IMR-90 (cell line): ENCODE measurements around the gene DOCK9. TPM values are rescaled to one million over a fixed set of nuclear protein-coding genes. Genes with fewer than 3 reads are reported as not detected.

Experiments
- ATAC-seq: fragments of 200-7000 bp; cut with Tn5 transposase; 2 replicates; pipeline ENCODE4 v1.9.1; 2020; ENCODE audit warnings: low read depth, mild to moderate bottlenecking, moderate library complexity
- BruUV-seq: library from RNA; stranded (reverse); fragments of 400-500 nt; replicated peaks from 2 replicates; lab custom pipeline; 2021; lab: Mats Ljungman, UMichigan
- CTCF ChIA-PET: fragments of 300-600 bp; formaldehyde crosslinking; extraction: SDS; loops from one replicate; lab custom pipeline; 2021; ENCODE audit warnings: antibody characterized with exemption; lab: Yijun Ruan, JAX
- POLR2A ChIA-PET: fragments of 300-600 bp; sonication (Branson Sonifier 250); formaldehyde crosslinking; loops from one replicate; lab custom pipeline; 2022; ENCODE audit warnings: antibody characterized with exemption; ENCODE audit not compliant: unreplicated experiment; lab: Charles Lee
- DNase-seq: peaks from one replicate; pipeline ENCODE4 v3.0.0; 2013
- H2AFZ ChIP-seq: replicated peaks from 2 replicates; pipeline ENCODE3; 2013; ENCODE audit warnings: low read length, mild to moderate bottlenecking; ENCODE audit not compliant: poor library complexity
- H2AK5ac ChIP-seq: 2 replicates; pipeline ENCODE4 v1.6.1; 2013; ENCODE audit warnings: low read depth, low read length, inconsistent platforms
- H2AK9ac ChIP-seq: replicated peaks from 2 replicates; pipeline ENCODE3; 2013; ENCODE audit warnings: mild to moderate bottlenecking, low read depth, low read length, moderate library complexity; ENCODE audit not compliant: poor library complexity
- H2BK120ac ChIP-seq: 2 replicates; pipeline ENCODE4 v1.6.1; 2013; ENCODE audit warnings: low read depth, low read length, inconsistent platforms
- H2BK15ac ChIP-seq: 3 replicates; pipeline ENCODE4 v1.6.1; 2013; ENCODE audit warnings: low read depth, low read length, inconsistent platforms
- H2BK20ac ChIP-seq: 2 replicates; pipeline ENCODE4 v1.6.1; 2013; ENCODE audit warnings: low read depth, mild to moderate bottlenecking, inconsistent platforms, low read length, moderate library complexity
- H2BK5ac ChIP-seq: 2 replicates; pipeline ENCODE4 v1.6.1; 2013; ENCODE audit warnings: mild to moderate bottlenecking, low read depth, low read length, inconsistent platforms; ENCODE audit not compliant: poor library complexity, severe bottlenecking
- H3K14ac ChIP-seq: replicated peaks from 2 replicates; pipeline ENCODE4 v1.6.1; 2013; ENCODE audit warnings: low read depth, low read length, inconsistent platforms
- H3K18ac ChIP-seq: 2 replicates; pipeline ENCODE4 v1.6.1; 2013; ENCODE audit warnings: low read depth, low read length, control low read depth
- H3K23ac ChIP-seq: 2 replicates; pipeline ENCODE4 v1.6.1; 2013; ENCODE audit warnings: low read depth, low read length, inconsistent platforms
- H3K27ac ChIP-seq: 2 replicates; pipeline ENCODE4 v1.5.1; 2013; ENCODE audit warnings: mild to moderate bottlenecking, control low read depth, low read length; ENCODE audit not compliant: insufficient read depth
- H3K27me3 ChIP-seq: 2 replicates; pipeline ENCODE4 v1.6.1; 2013; ENCODE audit warnings: low read length; ENCODE audit not compliant: control insufficient read depth, insufficient read depth
- H3K36me3 ChIP-seq: 2 replicates; pipeline ENCODE4 v1.6.1; 2013; ENCODE audit warnings: low read length, mixed read lengths; ENCODE audit not compliant: control insufficient read depth, insufficient read depth
- H3K4ac ChIP-seq: 2 replicates; pipeline ENCODE4 v1.6.1; 2013; ENCODE audit warnings: low read depth, low read length, inconsistent platforms
- H3K4me1 ChIP-seq: 2 replicates; pipeline ENCODE4 v1.6.1; 2013; ENCODE audit warnings: low read length, mixed read lengths; ENCODE audit not compliant: control insufficient read depth, insufficient read depth
- H3K4me2 ChIP-seq: 2 replicates; pipeline ENCODE4 v1.6.1; 2013; ENCODE audit warnings: low read depth, mild to moderate bottlenecking, control low read depth, low read length, moderate library complexity
- H3K4me3 ChIP-seq: 2 replicates; pipeline ENCODE4 v1.5.1; 2013; ENCODE audit warnings: low read depth, mild to moderate bottlenecking, control low read depth, low read length, moderate library complexity; ENCODE audit not compliant: insufficient read depth
- H3K56ac ChIP-seq: 2 replicates; pipeline ENCODE4 v1.6.1; 2013; ENCODE audit warnings: low read length, inconsistent platforms; ENCODE audit not compliant: insufficient read depth; ENCODE audit errors: extremely low read depth
- H3K79me1 ChIP-seq, 2 experiments: 2 replicates each; pipeline ENCODE4 v1.6.1; 2013; ENCODE audit warnings: low read length in 2 of 2, inconsistent platforms in 1 of 2, low read depth in 1 of 2
- H3K9ac ChIP-seq: 2 replicates; pipeline ENCODE4 v1.6.1; 2013; ENCODE audit warnings: low read depth, low read length, control low read depth
- H3K9me1 ChIP-seq: 2 replicates; pipeline ENCODE4 v1.6.1; 2013; ENCODE audit warnings: low read length, inconsistent platforms; ENCODE audit not compliant: insufficient read depth
- H3K9me3 ChIP-seq: 2 replicates; pipeline ENCODE4 v1.6.1; 2013; ENCODE audit warnings: low read length; ENCODE audit not compliant: control insufficient read depth, insufficient read depth
- H4K20me1 ChIP-seq: 2 replicates; pipeline ENCODE4 v1.6.1; 2013; ENCODE audit warnings: low read length, inconsistent platforms; ENCODE audit not compliant: insufficient read depth
- H4K5ac ChIP-seq: 2 replicates; pipeline ENCODE4 v1.6.1; 2013; ENCODE audit warnings: mild to moderate bottlenecking, low read depth, low read length, control low read depth
- H4K8ac ChIP-seq, 2 experiments: 2 replicates each; pipeline ENCODE4 v1.6.1; 2013; ENCODE audit warnings: low read depth in 2 of 2, low read length in 2 of 2, control low read depth in 1 of 2, inconsistent platforms in 1 of 2
- H4K91ac ChIP-seq: 2 replicates; pipeline ENCODE4 v1.6.1; 2013; ENCODE audit warnings: low read depth, low read length, inconsistent platforms; ENCODE audit not compliant: insufficient read depth
- CEBPB ChIP-seq: IDR thresholded peaks from 2 replicates; pipeline ENCODE4 v1.6.1; 2012; ENCODE audit warnings: low read depth, low read length, improper control_type of control experiment
- FOS ChIP-seq: fragments of 150-350 bp; IDR thresholded peaks from 2 replicates; pipeline ENCODE4 v1.6.1; 2016; ENCODE audit warnings: low read depth, low read length
- MAZ ChIP-seq: IDR thresholded peaks from 2 replicates; pipeline ENCODE4 v1.6.1; 2012; ENCODE audit warnings: low read depth, mild to moderate bottlenecking, low read length, improper control_type of control experiment, moderate library complexity, borderline replicate concordance
- MXI1 ChIP-seq: IDR thresholded peaks from 2 replicates; pipeline ENCODE4 v1.6.1; 2012; ENCODE audit warnings: low read depth, mild to moderate bottlenecking, low read length, moderate library complexity, borderline replicate concordance
- POLR2A ChIP-seq: IDR thresholded peaks from 2 replicates; pipeline ENCODE4 v1.6.1; 2012; ENCODE audit warnings: mild to moderate bottlenecking, low read depth, low read length
- WGBS, 2 experiments: methylation state at CpG; one replicate each; pipeline versions ENCODE4 v1.1.5 to v1.1.7; 2013; ENCODE audit warnings: missing lambda C conversion rate in 2 of 2; ENCODE audit not compliant: insufficient read length in 1 of 2; ENCODE audit errors: extremely low coverage in 2 of 2; 5-methylcytosine and 5-hydroxymethylcytosine counted together
- dilution Hi-C: fragments of 300-500 bp; cut with HindIII; formaldehyde crosslinking; loops from one replicate; pipeline ENCODE4 v1.14.3; 2018; ENCODE audit warnings: low sequenced_read_pairs; ENCODE audit not compliant: unreplicated experiment
- in situ Hi-C: fragments of 300-500 bp; cut with MboI; formaldehyde crosslinking; loops from 3 replicates; pipeline ENCODE4 v1.14.3; 2019; ENCODE audit warnings: low sequenced_read_pairs, inconsistent platforms, mixed read lengths
- intact Hi-C: fragments of 100-400 bp; cut with micrococcal nuclease; formaldehyde crosslinking; loops from 2 replicates; pipeline ENCODE4 v1.10.0; 2022
- polyA plus RNA-seq, 3 experiments: library from polyadenylated mRNA; depleted of rRNA; stranded (reverse); fragments of >200 nt; gene quantifications; 2 replicates each; pipeline ENCODE4 v1.2.3, GENCODE V29; 2012; ENCODE audit warnings: low replicate concordance in 1 of 3
- total RNA-seq: library from RNA; depleted of rRNA; stranded (reverse); fragments of >200 nt; gene quantifications from 2 replicates; pipeline ENCODE4 v1.2.3, GENCODE V29; 2012
- TF ChIP-seq, protein P1 (sequence below): fragments of 150-350 bp; IDR thresholded peaks from 2 replicates; pipeline ENCODE4 v1.6.1; 2017; ENCODE audit warnings: mild to moderate bottlenecking, antibody characterized with exemption, low read length, low read depth

Gene DOCK9
- total and polyA plus RNA-seq, 2 of the 4 experiments (the other 2 are of a cell fraction), result 4.8 to 7.2 TPM

DNA sequence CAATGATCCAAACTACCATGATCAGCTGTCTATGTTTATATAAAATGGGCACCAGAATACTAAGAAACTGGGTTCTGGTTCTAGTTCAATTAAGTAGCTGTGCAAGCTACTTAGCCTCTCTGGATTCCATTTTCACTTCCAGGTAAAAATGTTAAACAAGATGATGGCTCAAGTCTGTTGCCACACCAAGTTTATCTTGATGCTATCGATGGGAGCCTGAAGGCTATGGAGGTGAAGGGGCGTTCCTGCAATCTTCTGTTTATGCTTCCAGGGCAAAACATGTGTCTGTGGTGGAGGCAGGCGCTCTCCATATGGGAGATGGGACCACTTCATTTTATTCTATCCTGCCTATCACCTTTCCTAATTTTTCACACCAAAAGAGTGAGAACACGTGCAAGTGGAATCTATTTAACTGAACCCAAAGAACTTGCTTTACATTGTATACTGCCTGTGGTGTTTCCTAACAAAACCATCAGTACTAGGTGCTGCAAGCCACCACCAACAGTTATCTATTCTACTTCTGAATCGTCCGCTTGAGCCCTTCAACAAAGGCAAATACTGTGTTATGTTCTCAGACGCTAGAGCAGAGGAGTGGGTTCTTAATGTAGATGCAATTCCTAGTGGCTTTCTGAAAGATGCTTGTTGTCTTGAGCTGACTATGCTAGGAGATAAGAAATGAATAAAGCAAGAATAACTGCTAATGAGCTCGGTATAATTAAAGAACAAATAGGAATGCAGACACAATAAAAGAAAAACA, 70.9 kb downstream of the DOCK9 start:
- CTCF ChIA-PET, result no interaction called here
- intact Hi-C loops (no loop called here), dilution Hi-C loops (no loop called here), in situ Hi-C loops (no loop called here)
- H3K9ac ChIP-seq, result no peak overlapping the region
- no peak overlapping the region for H4K91ac ChIP-seq
- no peak overlapping the region for H2BK15ac ChIP-seq
- H3K27ac ChIP-seq, result no peak overlapping the region
- H3K56ac ChIP-seq, result no peak overlapping the region
- 86% methylated on average over 1 of the region's 8 CpGs; no CpG with 5 or more reads in 1 of the 2 experiments for WGBS, 2 experiments
- no peak overlapping the region for H3K4me2 ChIP-seq
- H3K27me3 ChIP-seq, result no peaks in the 10 kb centered on the region
- no peak overlapping the region for H3K18ac ChIP-seq
- H3K4ac ChIP-seq, result no peak overlapping the region
- H4K8ac ChIP-seq, result no peak overlapping the region
- H3K4me1 ChIP-seq, result peaks cover 6% of the 10 kb centered on the region
- no peak overlapping the region for H3K23ac ChIP-seq
- H3K36me3 ChIP-seq, result no peaks in the 10 kb centered on the region
- no peak overlapping the region for H2BK120ac ChIP-seq
- H2BK5ac ChIP-seq, result no peak overlapping the region
- TF ChIP-seq MAZ, result no peak
- TF ChIP-seq MXI1, result no peak
- TF ChIP-seq POLR2A, result no peak
- TF ChIP-seq, protein P1, sequence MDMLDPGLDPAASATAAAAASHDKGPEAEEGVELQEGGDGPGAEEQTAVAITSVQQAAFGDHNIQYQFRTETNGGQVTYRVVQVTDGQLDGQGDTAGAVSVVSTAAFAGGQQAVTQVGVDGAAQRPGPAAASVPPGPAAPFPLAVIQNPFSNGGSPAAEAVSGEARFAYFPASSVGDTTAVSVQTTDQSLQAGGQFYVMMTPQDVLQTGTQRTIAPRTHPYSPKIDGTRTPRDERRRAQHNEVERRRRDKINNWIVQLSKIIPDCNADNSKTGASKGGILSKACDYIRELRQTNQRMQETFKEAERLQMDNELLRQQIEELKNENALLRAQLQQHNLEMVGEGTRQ, result no peak
- no peak for TF ChIP-seq CEBPB
- no peak for TF ChIP-seq FOS
- H3K14ac ChIP-seq, result no peak overlapping the region
- H4K20me1 ChIP-seq, result no peaks in the 10 kb centered on the region
- no peak overlapping the region for H3K4me3 ChIP-seq
- peaks cover 5% of the 10 kb centered on the region for H3K9me1 ChIP-seq
- no peak overlapping the region for H2AK9ac ChIP-seq
- no peak overlapping the region for H2AK5ac ChIP-seq
- H3K9me3 ChIP-seq, result no peaks in the 10 kb centered on the region
- no TSS peak for BruUV-seq
- H2BK20ac ChIP-seq, result no peak overlapping the region
- DNase-seq (no peak), ATAC-seq (no peak)
- no peak overlapping the region for H4K5ac ChIP-seq
- H2AFZ ChIP-seq, result no peak overlapping the region
- POLR2A ChIA-PET, result no interaction called here
- no peaks in the 10 kb centered on the region for H3K79me1 ChIP-seq
